HG02981 (cell line): ENCODE data around the gene PLS3.
"Not testable (repeated sequence)": the region's sequence is repeated elsewhere in the genome, so short reads cannot be mapped to it uniquely, and the experiment has no call there.

ENCODE experiments used
- ATAC-seq: cut with Tn5 transposase; IDR thresholded peaks from one replicate; pipeline ENCODE4 v1.9.1; 2021; ENCODE audit warnings: mild to moderate bottlenecking, moderate library complexity; ENCODE audit not compliant: unreplicated experiment

PLS3 gene, protein sequence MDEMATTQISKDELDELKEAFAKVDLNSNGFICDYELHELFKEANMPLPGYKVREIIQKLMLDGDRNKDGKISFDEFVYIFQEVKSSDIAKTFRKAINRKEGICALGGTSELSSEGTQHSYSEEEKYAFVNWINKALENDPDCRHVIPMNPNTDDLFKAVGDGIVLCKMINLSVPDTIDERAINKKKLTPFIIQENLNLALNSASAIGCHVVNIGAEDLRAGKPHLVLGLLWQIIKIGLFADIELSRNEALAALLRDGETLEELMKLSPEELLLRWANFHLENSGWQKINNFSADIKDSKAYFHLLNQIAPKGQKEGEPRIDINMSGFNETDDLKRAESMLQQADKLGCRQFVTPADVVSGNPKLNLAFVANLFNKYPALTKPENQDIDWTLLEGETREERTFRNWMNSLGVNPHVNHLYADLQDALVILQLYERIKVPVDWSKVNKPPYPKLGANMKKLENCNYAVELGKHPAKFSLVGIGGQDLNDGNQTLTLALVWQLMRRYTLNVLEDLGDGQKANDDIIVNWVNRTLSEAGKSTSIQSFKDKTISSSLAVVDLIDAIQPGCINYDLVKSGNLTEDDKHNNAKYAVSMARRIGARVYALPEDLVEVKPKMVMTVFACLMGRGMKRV

DNA sequence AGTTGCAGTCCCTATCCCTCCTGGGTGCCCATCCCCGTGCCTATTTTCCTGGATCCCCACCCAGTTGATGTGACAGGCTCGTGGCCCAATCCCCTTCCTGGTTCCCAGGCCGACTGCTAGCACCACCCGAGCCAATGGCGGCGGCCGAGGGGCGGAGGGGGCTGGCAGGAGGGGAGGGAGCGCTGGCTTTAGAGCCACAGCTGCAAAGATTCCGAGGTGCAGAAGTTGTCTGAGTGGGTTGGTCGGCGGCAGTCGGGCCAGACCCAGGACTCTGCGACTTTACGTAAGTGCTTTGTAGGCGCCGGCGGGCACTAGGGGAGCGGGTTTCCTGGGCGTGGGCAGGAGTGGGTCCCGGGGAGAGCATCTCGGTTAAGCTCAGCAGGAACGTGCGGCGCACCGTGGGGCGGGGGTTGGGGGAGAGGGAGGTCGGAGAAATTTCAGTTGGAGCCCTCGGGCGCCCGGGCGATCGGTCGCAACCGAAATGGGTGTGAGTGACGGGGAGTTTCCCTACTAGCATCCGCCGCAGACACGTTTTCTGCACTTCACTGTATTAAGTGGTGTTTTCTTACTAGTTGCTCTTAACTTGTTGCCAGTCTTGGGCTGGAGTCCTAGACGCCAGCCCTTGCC is at the start of gene PLS3:
Gene PLS3 (plus strand): TSS at position 197 of the 627 bp plus-strand sequence. CDS start 49,077 bp downstream, outside the sequence.
- ATAC-seq = peak; percentile 60

DNA sequence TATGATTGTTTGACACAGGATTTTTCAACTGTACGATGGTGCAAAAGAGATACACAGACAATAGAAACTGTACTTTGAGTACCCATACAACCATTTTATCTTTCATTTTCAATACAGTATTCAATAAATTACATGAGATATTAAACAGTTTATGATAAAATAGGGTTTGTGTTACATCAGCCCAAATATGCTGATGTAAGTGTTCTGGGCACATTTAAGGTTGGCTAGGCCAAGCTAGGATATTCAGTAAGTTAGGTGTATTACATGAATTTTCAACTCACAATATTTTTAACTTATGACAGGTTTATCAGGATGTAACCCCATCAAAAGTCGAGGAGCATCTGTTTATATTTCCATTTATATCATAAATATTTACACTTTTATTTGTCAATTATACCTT is 42.9 kb upstream of the PLS3 start:
- no peak for ATAC-seq

DNA sequence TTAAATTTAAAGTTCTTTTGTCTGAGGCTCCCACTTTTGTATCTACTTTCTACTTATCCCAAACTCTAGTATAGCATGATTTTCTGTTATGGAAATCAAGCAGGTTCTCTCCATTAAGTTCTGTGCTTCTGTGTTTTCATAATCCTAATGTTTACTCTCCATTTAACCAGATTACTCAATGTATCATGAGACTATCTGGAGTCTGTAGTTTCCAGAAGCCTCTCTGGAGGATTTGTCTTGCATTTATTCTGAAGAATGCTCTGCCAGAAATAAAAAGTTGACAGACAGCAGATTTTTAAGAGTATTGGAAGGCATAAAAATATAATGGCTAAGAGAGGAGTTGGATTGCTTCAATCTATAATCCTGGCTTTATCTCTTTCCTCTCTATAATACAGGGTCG is 39.2 kb upstream of the PLS3 start:
- no peak for ATAC-seq

DNA sequence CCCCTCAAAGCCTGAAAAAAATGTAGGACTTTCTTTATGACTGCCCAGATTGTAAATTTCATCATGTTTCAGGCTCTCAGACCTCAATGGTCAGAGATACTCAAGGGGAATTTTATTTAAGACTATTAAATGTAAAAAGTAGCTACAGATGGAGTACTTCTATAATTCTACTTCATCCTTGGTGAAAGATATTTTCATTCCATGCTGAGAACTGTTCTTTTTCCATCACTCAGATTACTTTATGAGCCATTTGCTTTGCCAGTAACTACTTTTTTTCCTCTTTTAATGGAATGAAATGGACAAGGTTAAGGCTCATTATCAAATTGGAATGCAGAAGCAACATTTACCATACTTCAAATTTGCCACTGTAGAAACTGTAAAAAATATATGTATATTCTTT is 38.0 kb upstream of the PLS3 start:
- ATAC-seq = no peak

DNA sequence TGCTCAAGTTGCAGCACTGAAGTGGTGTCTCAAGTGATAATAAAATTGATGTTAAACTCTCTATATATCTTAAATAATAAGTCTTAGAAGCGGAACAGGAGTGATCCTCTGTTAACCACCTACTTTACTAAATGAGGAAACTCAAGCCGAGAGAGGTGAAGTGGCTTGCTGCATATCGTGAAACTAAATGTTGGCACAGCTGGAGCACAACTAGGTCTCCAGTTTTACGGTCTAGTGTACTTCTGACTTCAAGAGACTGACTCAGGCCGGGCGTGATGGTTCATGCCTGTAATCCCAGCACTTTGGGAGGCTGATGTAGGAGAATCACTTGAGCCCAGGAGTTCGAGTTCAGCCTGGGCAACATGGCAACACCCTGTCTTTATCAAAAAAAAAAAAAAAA is 35.5 kb upstream of the PLS3 start:
- ATAC-seq = no peak

DNA sequence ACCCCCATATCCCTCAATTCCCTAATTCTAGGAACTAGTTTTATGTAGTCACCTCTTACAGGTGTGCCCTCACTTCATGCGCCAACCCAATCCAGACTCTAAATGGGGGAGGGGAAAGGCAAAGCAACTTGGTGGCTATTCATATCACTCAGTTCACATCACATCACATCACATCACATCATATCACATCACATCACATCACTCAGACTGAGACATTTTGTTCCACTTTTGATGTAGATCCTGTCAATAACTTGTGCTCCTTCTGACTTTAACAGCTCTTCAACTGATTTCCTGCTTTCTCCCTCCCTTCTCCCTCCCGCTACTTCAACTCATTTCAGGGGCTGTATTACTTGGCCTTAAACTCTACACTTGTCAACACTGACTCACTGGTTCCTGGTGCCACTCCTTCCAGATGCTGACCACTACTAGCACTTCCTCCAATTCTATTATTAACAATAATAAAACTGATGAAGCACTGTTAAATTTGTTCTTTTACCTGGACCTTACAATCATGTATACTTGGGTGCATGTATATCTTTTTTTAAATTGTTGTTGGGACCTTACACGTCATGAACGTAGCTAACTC is 29.1 kb upstream of the PLS3 start:
- ATAC-seq = no peak

DNA sequence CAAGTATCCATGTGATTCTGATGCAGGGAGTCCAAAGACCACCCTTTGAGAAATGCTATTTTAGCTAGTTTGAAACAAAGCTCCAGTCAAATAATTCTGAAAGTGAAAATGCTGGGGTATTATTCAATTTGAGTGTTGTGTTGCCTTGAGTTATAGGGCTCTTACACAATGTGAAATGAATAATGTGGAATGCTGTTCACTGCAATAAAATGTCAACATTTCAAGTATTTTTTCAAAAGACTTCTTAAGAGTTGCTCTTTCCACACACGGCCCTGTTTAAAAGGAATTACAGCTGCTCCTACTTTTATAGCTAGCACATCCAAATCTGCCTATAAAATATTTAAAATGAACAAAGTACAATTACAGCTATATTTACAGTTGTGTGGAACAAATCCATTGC is 27.5 kb upstream of the PLS3 start:
- ATAC-seq = no peak

DNA sequence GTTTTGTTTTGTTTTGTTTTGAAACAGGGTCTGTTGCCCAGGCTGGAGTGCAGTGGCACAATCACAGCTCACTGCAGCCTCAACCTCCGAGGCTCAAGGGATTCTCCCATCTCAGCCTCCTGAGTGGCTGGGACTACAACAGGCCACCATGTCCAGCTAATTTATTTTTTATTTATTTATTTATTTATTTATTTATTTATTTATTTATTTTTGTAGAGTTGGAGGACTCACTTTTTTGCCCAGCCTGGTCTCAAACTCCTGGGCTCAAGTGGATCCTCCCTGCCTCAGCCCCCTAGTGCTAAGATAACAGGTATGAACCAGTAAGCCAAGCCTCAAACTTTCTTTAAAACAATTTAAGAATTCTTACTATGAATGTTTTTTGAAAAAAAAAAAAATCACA is 26.6 kb upstream of the PLS3 start:
- ATAC-seq = no peak

DNA sequence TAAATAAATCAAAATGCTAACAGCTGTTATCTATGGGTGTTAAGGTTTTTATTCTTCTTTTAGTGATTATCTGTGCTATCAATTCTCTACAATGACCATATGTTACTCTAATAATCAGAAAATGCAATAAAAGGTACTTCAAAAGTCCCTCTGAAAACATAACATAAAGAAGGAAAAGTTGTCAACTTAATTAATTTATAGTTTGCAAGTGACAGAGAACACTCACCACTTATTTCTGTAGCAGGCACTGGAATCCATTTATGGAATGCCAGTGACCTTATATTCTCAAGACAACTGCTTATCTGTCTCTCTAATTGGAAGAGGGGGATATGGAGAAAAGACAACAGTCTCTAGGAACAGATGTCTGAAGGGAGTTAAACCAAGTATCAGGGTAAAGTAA is 25.6 kb upstream of the PLS3 start:
- no peak for ATAC-seq

DNA sequence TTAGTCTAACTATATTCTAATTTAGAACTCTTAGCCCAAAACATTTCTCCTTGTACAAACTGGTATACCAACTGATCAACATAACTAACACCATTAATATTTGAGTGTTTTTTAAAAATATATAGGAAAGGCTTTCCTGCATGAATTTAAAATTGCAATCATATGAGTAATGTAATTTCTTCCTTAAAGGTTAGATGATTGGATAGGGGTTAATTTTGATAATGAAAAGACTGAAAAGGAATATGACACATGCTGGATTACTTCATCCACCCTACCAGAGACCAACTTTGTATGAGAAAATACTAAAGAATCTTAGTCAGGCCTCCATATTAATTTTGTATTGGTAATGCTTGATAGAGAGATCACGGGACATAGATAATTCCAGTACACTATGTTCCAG is 25.1 kb upstream of the PLS3 start:
- no peak for ATAC-seq

DNA sequence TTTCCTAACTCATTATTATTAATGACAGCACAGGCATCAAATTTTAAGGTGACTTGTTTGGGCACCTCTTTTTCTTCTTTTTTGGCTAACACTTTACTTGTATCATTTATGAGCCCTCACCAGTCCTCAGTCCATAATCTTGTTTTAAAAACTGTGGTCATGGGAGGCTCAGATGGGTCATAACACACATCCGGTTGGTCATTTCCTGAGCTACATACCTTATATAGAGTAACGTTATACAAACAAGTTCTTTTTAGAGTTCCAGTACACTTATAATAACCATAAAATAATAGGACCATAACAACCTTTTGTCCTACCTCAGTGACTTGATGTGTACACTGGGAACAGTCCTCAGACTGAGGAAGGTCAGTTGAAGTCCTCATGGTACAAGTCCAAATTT is 21.1 kb upstream of the PLS3 start:
- ATAC-seq = no peak

DNA sequence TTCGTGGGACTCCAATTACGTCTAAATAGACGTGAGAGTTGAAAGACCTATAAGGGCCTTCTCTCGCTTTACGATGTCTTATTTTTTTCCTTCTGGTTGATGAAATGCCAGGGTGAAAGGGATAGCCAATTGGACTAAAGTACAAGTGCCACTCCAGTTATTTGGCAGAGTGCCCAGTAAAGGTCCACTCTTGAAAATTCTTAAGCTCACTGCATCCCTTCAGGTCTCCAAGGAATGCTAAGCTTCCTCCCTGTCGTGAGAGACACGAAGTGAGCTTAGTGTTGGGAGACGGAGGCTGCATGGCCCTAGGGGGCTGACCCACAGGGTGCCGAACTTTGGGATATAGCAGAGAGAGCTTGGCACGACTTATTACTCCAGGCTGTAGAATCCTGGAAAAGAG is 19.9 kb upstream of the PLS3 start:
- ATAC-seq = not testable (repeated sequence)

DNA sequence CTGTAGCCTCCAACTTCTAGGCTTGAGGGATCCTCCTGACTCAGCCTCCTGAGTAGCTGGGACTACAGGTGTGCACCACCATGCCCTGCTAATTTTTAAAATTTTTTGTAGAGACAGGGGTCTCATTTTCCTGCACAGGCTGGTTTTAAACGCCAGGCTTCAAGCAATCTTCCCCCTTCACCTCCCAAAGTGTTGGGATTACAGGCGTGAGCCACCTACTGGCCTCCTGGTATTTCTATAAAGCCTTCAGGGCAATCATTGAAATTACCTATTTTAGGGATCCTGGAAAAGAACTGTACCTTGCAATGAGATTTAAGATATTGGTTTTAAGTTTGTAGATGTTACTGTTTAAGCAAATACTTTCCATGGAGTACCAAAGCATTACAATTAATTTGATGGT is 13.5 kb upstream of the PLS3 start:
- ATAC-seq = no peak

DNA sequence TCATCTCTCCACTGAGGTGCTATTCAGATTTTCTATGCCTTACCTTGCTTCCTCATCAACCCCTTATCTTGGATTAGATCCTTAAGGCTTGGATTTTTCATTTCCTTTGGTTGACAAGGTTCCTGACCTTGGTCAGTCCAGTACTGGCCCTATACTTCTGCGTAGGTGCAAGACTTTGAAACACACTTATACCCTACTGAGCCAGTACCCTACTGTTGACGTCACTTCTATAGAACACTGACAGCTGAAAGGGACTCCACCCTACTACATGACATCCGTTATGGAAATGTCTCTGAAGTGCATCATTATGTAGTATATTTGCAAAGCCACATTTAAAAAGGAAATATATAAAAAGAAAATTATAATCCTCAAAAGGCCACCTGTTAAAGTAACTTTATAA is 12.0 kb upstream of the PLS3 start:
- ATAC-seq = no peak

DNA sequence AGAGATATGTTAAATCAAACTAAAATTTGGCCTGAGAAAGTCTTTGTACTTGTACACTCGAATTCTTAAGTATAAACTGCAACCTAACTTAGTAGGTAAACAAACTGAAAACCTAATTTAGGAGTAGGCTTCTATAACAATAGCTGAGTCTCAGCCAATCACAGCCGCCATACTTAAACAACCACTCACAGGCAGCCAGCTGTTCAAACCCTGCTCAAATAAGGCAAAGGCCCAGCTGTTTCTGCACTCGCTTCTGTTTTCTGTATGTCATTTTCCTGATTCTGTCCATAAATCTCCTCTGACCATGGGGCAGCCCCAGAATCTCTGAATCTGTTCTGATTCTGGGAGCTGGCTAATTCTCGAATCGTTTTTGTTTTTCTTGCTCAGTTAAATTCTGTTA is 7.8 kb upstream of the PLS3 start:
- no peak for ATAC-seq

DNA sequence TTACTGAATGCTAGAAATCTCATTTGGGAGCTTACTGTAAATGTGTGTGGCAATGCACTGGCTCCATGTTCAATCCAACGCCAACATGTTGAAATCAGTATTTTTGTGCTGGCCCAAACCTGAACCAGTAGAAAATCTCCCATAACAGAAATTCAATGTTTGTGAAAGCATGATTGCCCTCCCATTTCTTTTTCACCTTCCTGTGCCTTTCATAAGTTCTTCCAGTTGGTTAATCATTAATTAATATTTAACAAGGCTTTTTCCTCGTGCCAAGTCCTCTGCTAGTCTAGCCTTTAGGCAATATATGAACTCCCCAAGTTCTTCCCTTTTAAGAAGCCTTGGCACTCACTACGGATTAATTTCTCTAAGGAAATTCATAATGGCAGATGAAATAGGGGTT is 1.3 kb upstream of the PLS3 start:
- no peak for ATAC-seq

DNA sequence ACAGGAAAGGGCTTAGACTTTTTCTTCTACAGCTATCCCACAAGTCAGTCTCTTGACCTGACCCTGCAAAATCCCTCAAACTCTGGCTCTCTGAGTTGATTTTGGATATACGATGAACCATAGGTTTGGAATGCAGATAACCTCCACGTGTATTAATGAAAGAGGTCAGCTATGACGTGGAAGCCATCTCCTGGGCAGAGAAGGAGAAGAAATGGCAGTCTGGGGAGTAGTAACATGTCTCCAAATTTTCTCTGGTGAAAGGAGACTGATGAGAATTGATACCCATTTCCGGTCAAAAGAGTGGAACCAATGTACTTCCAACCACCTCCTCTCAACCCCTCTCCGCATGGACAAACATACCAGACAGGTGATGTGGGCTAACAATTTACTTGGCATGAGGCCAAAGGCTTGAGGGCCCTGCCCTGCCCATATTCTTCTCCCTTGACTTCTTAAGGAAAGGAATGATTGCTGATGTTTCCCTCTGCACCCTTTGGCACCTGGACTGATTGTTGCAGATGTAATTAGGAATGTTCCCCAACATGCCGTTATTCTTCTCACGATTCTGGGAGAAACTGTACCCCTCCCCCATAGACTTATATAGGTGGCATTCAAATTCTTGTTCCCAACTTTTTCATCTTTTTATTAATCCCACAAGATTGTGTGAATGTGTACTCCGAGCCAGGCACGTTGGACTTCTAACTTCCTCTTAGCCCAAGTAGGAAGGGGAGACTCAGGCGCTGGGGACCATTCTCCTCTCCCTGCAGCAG is 580 bp upstream of the PLS3 start:
- no peak for ATAC-seq

DNA sequence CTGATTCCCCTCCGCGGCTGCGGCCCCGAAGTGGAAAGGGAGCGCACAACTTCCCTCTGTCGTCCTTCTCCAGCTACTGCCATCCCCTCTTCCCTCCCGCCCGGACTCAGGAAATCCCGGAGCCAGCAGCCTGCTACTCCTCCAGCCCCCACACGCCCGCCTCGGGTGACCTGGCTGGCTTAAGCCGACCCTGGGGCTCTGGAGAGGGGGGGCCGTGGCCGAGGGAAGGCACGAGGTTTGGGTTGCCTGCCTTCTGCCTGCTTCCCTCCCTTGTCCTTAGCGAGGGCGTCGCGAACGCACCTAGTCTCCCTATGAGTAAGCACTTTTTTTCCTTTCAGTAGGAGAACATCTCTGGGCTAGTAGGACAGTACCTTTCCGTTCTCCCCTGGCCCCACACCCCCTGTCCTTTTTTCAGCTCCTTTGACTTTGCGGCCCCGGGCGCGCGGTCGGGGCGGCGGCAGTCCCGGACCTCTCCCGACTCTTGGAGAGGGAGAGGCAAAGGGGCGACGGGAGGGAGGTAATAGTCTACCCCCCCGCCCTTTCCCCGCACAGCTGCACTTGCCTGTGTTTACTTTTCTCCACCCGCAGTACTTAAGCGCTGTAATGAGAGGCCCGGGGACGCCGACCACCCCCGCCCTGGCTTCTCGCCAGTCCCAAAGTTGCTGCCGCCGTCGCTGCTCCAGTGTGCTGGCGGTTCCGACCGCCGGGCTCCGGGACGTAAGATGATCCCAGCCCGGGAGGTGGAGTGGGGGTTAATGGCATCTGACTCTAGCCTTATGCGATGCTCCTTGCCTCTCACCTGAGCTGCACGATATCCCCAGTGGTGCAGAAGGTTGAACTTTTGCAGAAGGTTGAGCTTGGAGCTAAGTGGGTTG is 868 bp downstream of the PLS3 start:
- peak; percentile 27 for ATAC-seq

DNA sequence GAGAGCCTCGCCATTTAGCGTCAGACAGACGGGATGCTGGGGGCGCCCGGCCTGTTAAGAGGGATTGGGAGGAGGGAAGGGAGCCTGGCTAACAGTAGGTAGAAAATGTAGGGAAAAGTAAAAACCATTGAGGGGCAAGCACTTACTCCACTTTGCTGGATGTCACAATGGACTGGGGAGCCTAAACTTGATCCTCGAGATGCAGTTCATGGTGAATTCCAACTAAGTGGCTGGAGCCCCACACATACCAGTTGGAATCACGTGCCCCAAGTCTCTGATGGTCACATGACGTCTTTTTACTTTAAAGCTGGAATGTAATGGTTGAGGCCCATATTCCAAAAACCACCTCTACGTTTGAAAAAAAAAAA is 1.5 kb downstream of the PLS3 start:
- ATAC-seq = no peak

DNA sequence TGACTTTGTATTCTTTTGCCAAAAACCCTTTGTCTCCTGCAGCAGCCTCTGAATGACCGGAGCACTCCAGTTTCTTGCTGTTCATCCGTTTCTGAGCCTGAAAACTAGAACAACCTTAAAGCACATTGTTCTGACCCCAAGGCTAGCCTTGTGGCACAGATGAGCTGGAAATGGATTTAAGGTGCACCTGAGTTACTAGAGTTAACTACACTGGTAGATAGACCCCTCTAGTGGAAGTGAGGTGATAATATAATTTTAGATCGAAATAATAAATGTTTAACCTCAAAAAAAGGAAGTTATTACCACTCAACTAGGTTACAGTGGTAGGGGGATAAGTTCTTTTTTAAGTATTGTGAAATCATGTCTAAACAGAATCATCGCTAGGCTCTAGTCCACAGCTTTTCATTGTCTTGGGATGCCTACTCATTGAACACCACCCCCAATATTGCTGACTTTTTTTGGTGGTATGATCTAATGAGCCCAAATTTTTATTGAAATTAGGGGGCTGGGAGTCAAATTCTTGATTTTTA is 2.7 kb downstream of the PLS3 start:
- ATAC-seq = no peak
